BE2C (cell line): ENCODE results near the gene CSNK1E.

ENCODE experiments used
- DNase-seq: peaks from one replicate; pipeline ENCODE4 v3.0.0-alpha.2; 2020
- H3K27me3 ChIP-seq: fragments of 250-450 bp; sonication (Bioruptor Pico); 2 replicates; pipeline ENCODE4 v1.5.1; 2020; ENCODE audit warnings: mild to moderate bottlenecking
- H3K36me3 ChIP-seq: fragments of 250-450 bp; sonication (Bioruptor Pico); 2 replicates; pipeline ENCODE4 v1.5.1; 2020; ENCODE audit warnings: mild to moderate bottlenecking
- H3K4me1 ChIP-seq: fragments of 250-450 bp; sonication (Bioruptor Pico); 2 replicates; pipeline ENCODE4 v1.5.1; 2020
- H3K4me3 ChIP-seq: 2 replicates; pipeline ENCODE4 v1.5.1; 2011; ENCODE audit warnings: low read depth, low read length
- H3K9me3 ChIP-seq: fragments of 250-450 bp; sonication (Bioruptor Pico); 2 replicates; pipeline ENCODE4 v1.5.1; 2020
- TF ChIP-seq, protein P1 (sequence below): IDR thresholded peaks from 2 replicates; pipeline ENCODE4 v1.5.1; 2012; ENCODE audit warnings: mild to moderate bottlenecking, low read depth, low read length

CSNK1E gene

DNA sequence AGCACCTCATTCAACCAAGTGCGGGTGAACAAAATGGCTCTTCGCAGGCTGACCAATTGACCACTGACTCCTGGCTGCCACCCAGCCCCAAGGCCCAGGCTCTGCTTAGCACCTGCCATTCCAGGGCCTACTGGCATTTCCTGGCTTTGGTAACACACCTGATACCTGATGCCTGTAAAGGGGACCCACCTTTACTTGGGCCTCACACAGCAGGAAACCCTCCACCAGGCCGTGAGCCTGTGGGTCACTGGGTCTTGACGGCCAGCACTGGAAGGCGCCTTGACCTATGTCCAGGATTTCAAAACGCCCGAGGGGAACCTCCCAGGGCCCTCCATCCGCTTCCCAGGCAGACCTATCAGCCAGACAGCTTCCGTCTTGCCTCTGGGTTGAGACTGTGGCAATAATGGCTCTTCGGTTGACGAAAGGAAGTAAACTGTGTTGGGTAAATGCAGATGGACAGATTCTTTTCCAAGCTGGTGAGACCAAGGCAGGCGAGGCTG, 27.6 kb downstream of the CSNK1E start:
- H3K27me3 ChIP-seq = no peaks in the 10 kb centered on the region
- H3K4me3 ChIP-seq = no peak overlapping the region
- TF ChIP-seq, protein P1, sequence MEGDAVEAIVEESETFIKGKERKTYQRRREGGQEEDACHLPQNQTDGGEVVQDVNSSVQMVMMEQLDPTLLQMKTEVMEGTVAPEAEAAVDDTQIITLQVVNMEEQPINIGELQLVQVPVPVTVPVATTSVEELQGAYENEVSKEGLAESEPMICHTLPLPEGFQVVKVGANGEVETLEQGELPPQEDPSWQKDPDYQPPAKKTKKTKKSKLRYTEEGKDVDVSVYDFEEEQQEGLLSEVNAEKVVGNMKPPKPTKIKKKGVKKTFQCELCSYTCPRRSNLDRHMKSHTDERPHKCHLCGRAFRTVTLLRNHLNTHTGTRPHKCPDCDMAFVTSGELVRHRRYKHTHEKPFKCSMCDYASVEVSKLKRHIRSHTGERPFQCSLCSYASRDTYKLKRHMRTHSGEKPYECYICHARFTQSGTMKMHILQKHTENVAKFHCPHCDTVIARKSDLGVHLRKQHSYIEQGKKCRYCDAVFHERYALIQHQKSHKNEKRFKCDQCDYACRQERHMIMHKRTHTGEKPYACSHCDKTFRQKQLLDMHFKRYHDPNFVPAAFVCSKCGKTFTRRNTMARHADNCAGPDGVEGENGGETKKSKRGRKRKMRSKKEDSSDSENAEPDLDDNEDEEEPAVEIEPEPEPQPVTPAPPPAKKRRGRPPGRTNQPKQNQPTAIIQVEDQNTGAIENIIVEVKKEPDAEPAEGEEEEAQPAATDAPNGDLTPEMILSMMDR = no peak
- peaks cover 27% of the 10 kb centered on the region for H3K36me3 ChIP-seq
- DNase-seq = no peak
- no peaks in the 10 kb centered on the region; the same call in 1 of the 2 replicates for H3K4me1 ChIP-seq
- no peaks in the 10 kb centered on the region for H3K9me3 ChIP-seq

- no peaks in the 10 kb centered on the region for H3K27me3 ChIP-seq
- H3K4me3 ChIP-seq = no peak overlapping the region
- peaks cover 5% of the 10 kb centered on the region for H3K36me3 ChIP-seq
- TF ChIP-seq, protein P1 = no peak
- no peaks in the 10 kb centered on the region; the same call in 1 of the 2 replicates for H3K4me1 ChIP-seq
- no peak for DNase-seq
- no peaks in the 10 kb centered on the region for H3K9me3 ChIP-seq
Observed at GRCh38 chr22:38286915-38287669, 30.1 kb downstream of the CSNK1E start.

DNA sequence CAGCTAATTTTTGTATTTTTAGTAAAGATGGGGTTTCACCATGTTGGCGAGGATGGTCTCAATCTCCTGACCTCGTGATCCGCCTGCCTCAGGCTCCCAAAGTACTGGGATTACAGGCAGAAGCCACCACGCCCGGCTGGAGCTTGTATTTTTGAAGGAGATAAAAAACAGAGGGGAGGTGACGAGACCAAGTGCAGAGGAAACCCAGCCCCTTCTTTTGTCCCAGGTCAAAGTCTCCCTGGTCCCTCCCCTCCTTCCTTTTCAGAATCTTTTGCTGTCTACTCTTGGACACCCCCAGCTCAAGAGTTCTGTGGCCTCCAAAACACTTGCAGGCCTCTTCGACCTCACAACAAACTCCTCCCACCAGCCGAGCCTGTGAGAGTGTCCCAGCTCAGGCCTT, 32.2 kb downstream of the CSNK1E start:
- TF ChIP-seq, protein P1 = no peak
- no peak for DNase-seq
- no peaks in the 10 kb centered on the region for H3K9me3 ChIP-seq
- H3K4me3 ChIP-seq = no peak overlapping the region
- H3K4me1 ChIP-seq = no peaks in the 10 kb centered on the region
- H3K36me3 ChIP-seq = no peaks in the 10 kb centered on the region
- H3K27me3 ChIP-seq = no peaks in the 10 kb centered on the region

DNA sequence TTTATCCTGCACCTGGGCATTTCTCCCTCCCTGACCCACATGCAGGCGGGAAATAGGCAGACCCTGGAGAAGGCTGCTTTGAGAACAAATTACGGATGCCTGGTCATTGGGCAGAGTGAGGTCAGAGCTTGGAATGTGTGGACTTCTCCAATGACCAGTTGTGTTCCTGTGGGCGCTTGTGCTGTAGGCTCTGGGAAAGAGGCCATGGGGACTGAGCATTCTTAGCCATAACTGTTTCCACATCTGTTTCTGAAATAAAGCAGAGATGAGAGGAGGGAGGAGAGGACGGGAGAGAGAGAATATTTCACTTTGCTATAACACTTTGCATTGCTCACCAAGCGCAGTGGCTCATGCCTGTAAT, 33.2 kb downstream of the CSNK1E start:
- no peaks in the 10 kb centered on the region for H3K9me3 ChIP-seq
- H3K36me3 ChIP-seq = no peaks in the 10 kb centered on the region
- TF ChIP-seq, protein P1 = no peak
- H3K4me3 ChIP-seq = no peak overlapping the region
- DNase-seq = no peak
- H3K4me1 ChIP-seq = no peaks in the 10 kb centered on the region
- H3K27me3 ChIP-seq = no peaks in the 10 kb centered on the region

GRCh38 chr22:38282397-38282796, 34.8 kb downstream of the CSNK1E start:
- no peaks in the 10 kb centered on the region for H3K4me1 ChIP-seq
- no peaks in the 10 kb centered on the region for H3K9me3 ChIP-seq
- TF ChIP-seq, protein P1 = no peak
- H3K36me3 ChIP-seq = no peaks in the 10 kb centered on the region
- DNase-seq = no peak
- no peak overlapping the region for H3K4me3 ChIP-seq
- no peaks in the 10 kb centered on the region for H3K27me3 ChIP-seq

GRCh38 chr22:38276166-38276565, 41.1 kb downstream of the CSNK1E start:
- H3K9me3 ChIP-seq = no peaks in the 10 kb centered on the region
- TF ChIP-seq, protein P1 = no peak
- H3K4me1 ChIP-seq = peaks cover 7% of the 10 kb centered on the region
- H3K36me3 ChIP-seq = no peaks in the 10 kb centered on the region
- no peak overlapping the region for H3K4me3 ChIP-seq
- no peak for DNase-seq
- H3K27me3 ChIP-seq = no peaks in the 10 kb centered on the region
